Hepatocyte (in vitro differentiated cells): ENCODE results near the gene KLKB1. TPM values are rescaled to one million over a fixed set of nuclear protein-coding genes. Genes with fewer than 3 reads are reported as not detected.

Experiments
- DNase-seq: peaks from one replicate; pipeline ENCODE4 v3.0.0-alpha.2; 2016; ENCODE audit warnings: low spot score
- H2AFZ ChIP-seq: fragments of 200-600 bp; sonication (generic); 2 replicates; pipeline ENCODE4 v1.6.0; 2016; ENCODE audit warnings: antibody characterized with exemption, mild to moderate bottlenecking
- H3K27ac ChIP-seq: fragments of 200-600 bp; sonication (generic); 2 replicates; pipeline ENCODE4 v1.5.1; 2016; ENCODE audit warnings: mild to moderate bottlenecking
- H3K27me3 ChIP-seq: fragments of 200-600 bp; sonication (generic); 2 replicates; pipeline ENCODE4 v1.6.1; 2016
- H3K36me3 ChIP-seq: fragments of 200-600 bp; sonication (generic); replicated peaks from 2 replicates; pipeline ENCODE4 v1.5.1; 2016; ENCODE audit warnings: low read depth; ENCODE audit not compliant: insufficient read depth
- H3K4me1 ChIP-seq: fragments of 200-600 bp; sonication (generic); 2 replicates; pipeline ENCODE4 v1.5.1; 2016; ENCODE audit warnings: mild to moderate bottlenecking, moderate library complexity; ENCODE audit not compliant: insufficient read depth
- H3K4me2 ChIP-seq: fragments of 200-600 bp; sonication (generic); 2 replicates; pipeline ENCODE4 v1.6.0; 2016
- H3K4me3 ChIP-seq: fragments of 200-600 bp; sonication (generic); 2 replicates; pipeline ENCODE4 v1.5.1; 2016; ENCODE audit warnings: mild to moderate bottlenecking
- H3K79me2 ChIP-seq: fragments of 200-600 bp; sonication (generic); 2 replicates; pipeline ENCODE4 v1.6.0; 2017; ENCODE audit warnings: mild to moderate bottlenecking
- H3K9me2 ChIP-seq: fragments of 200-600 bp; sonication (generic); replicated peaks from 2 replicates; pipeline ENCODE4 v1.6.0; 2017; ENCODE audit warnings: mild to moderate bottlenecking; ENCODE audit not compliant: insufficient read depth
- H3K9me3 ChIP-seq: fragments of 200-600 bp; sonication (generic); 2 replicates; pipeline ENCODE4 v1.5.1; 2016; ENCODE audit warnings: low read depth, mild to moderate bottlenecking
- H4K20me1 ChIP-seq: fragments of 200-600 bp; sonication (generic); 2 replicates; pipeline ENCODE4 v1.6.0; 2016; ENCODE audit warnings: mild to moderate bottlenecking; ENCODE audit not compliant: insufficient read depth, poor library complexity, severe bottlenecking
- CTCF ChIP-seq: fragments of 200-600 bp; sonication (generic); IDR thresholded peaks from 2 replicates; pipeline ENCODE4 v1.5.1; 2016; ENCODE audit warnings: antibody characterized with exemption, mild to moderate bottlenecking; ENCODE audit not compliant: poor library complexity
- EZH2 ChIP-seq: fragments of 200-600 bp; sonication (generic); IDR thresholded peaks from 2 replicates; pipeline ENCODE4 v1.6.1; 2016; ENCODE audit warnings: antibody characterized with exemption, mild to moderate bottlenecking, borderline replicate concordance
- EZH2phosphoT487 ChIP-seq: fragments of 200-600 bp; sonication (generic); IDR thresholded peaks from one replicate; pipeline ENCODE4 v1.6.1; 2018; ENCODE audit warnings: antibody characterized with exemption, mild to moderate bottlenecking, low read depth, moderate library complexity; ENCODE audit not compliant: unreplicated experiment, severe bottlenecking
- WGBS: methylation state at CpG from one replicate; pipeline ENCODE4 v1.1.6; 2016; ENCODE audit warnings: low lambda C conversion rate; ENCODE audit errors: missing lambda C conversion rate; 5-methylcytosine and 5-hydroxymethylcytosine counted together
- polyA plus RNA-seq: library from polyadenylated mRNA; unstranded; fragments of >200 nt; fragmentation: Nextera tagmentation; extraction: Ambion mirVana; gene quantifications from 2 replicates; pipeline ENCODE4 v1.2.1, GENCODE V29; 2016
- total RNA-seq: library from RNA; depleted of rRNA; stranded (reverse); fragments of >200 nt; gene quantifications from 2 replicates; pipeline ENCODE4 v1.2.3, GENCODE V29; 2014

The KLKB1 gene
- total RNA-seq: 16.1 and 20.3 TPM in 2 replicates
- 7.7 and 8.8 TPM in 2 replicates for polyA plus RNA-seq

- H3K27ac ChIP-seq: no peak within 1 kb of the TSS
- DNase-seq: peak; percentile 48
- H3K9me2 ChIP-seq: no peaks in the 10 kb centered on the region
- H3K4me1 ChIP-seq: no peaks in the 10 kb centered on the region
- H3K36me3 ChIP-seq: no peaks in the 10 kb centered on the region
- 69% methylated on average over 5 of the region's 5 CpGs for WGBS
- no peaks in the 10 kb centered on the region for H3K79me2 ChIP-seq
- no peaks in the 10 kb centered on the region for H3K27me3 ChIP-seq
- H3K4me2 ChIP-seq: peak within 1 kb of the TSS; percentile 57
- H2AFZ ChIP-seq: no peak within 1 kb of the TSS
- no peak for TF ChIP-seq EZH2phosphoT487
- no peak for TF ChIP-seq CTCF
- TF ChIP-seq EZH2: no peak
- H3K4me3 ChIP-seq: no peak within 1 kb of the TSS
- no peaks in the 10 kb centered on the region for H4K20me1 ChIP-seq
- H3K9me3 ChIP-seq: no peaks in the 10 kb centered on the region
These were observed at the start of gene KLKB1 for GRCh38 chr4:186227221-186227620. TSS of gene KLKB1 (plus strand) at chr4:186227507. CDS start at chr4:186228196, 689 bp downstream.

- DNase-seq: no peak
- WGBS: 57% methylated on average over 3 of the region's 3 CpGs
These were observed 39.2 kb upstream of the KLKB1 start for GRCh38 chr4:186188107-186188506.

GRCh38 chr4:186189656-186190055 lies 37.7 kb upstream of the KLKB1 start:
- no peak for TF ChIP-seq EZH2
- TF ChIP-seq CTCF: no peak
- no peak for TF ChIP-seq EZH2phosphoT487
- Histone ChIP-seq H3K9me2 (no peaks in the 10 kb centered on the region), H3K27ac (peak overlapping the region; percentile 97), H3K27me3 (no peaks in the 10 kb centered on the region), H2AFZ (no peak overlapping the region), H3K9me3 (no peaks in the 10 kb centered on the region), H3K4me2 (peak overlapping the region; percentile 85), H3K4me3 (no peak overlapping the region), H3K36me3 (no peaks in the 10 kb centered on the region), H3K79me2 (peaks cover 16% of the 10 kb centered on the region), H3K4me1 (peaks cover 6% of the 10 kb centered on the region), H4K20me1 (no peaks in the 10 kb centered on the region)
- WGBS: 84% methylated on average over 4 of the region's 4 CpGs
- DNase-seq: peak; percentile 2

More at GRCh38 chr4:186188107-186188506, 39.2 kb upstream of the KLKB1 start:
- Histone ChIP-seq H2AFZ (no peak overlapping the region), H3K4me2 (no peak overlapping the region), H3K79me2 (peaks cover 2% of the 10 kb centered on the region), H3K27ac (no peak overlapping the region), H3K9me3 (no peaks in the 10 kb centered on the region), H3K4me3 (no peak overlapping the region), H3K27me3 (no peaks in the 10 kb centered on the region), H3K9me2 (no peaks in the 10 kb centered on the region), H4K20me1 (no peaks in the 10 kb centered on the region), H3K36me3 (no peaks in the 10 kb centered on the region), H3K4me1 (peaks cover 6% of the 10 kb centered on the region)
- TF ChIP-seq EZH2: no peak
- no peak for TF ChIP-seq EZH2phosphoT487
- TF ChIP-seq CTCF: no peak
